ENCODE results near the gene VSTM5. TPM values are rescaled to one million over a fixed set of nuclear protein-coding genes. Genes with fewer than 3 reads are reported as not detected.

VSTM5 gene
- total RNA-seq, 4 donors from 2014 or later = 0.49 to 2.5 TPM; not detected in 2

DNA sequence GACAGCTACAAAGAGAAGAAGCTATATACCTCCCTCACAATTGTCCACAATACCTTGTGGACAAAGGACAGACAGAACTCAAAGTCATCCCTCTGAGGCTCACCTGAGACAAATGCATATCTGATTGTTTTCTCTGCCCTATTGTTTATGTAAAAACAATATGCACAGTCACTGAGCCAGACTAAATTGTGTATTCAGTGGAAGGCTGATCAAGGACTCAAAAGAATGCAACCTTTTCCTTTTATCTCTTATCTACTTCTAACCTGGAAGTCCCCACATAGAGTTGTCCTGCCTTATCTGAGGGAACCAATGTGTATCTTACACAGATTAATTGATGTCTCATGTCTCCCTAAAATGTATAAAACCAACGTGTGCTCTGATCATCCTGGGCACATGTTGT, 80.3 kb downstream of the VSTM5 start:
- no peak overlapping the region for H3K27ac ChIP-seq
- intact Hi-C loops (cut with DNase I; ENCODE audit: low total_unique reads) = no loop called here
- no peaks in the 10 kb centered on the region for H3K27me3 ChIP-seq
- H3K4me3 ChIP-seq = no peak overlapping the region
- H3K4me1 ChIP-seq = no peaks in the 10 kb centered on the region
- TF ChIP-seq, protein P1, sequence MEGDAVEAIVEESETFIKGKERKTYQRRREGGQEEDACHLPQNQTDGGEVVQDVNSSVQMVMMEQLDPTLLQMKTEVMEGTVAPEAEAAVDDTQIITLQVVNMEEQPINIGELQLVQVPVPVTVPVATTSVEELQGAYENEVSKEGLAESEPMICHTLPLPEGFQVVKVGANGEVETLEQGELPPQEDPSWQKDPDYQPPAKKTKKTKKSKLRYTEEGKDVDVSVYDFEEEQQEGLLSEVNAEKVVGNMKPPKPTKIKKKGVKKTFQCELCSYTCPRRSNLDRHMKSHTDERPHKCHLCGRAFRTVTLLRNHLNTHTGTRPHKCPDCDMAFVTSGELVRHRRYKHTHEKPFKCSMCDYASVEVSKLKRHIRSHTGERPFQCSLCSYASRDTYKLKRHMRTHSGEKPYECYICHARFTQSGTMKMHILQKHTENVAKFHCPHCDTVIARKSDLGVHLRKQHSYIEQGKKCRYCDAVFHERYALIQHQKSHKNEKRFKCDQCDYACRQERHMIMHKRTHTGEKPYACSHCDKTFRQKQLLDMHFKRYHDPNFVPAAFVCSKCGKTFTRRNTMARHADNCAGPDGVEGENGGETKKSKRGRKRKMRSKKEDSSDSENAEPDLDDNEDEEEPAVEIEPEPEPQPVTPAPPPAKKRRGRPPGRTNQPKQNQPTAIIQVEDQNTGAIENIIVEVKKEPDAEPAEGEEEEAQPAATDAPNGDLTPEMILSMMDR (IDR thresholded peaks at IDR 0.05) = no peak
- no peak for TF ChIP-seq POLR2A (IDR thresholded peaks at IDR 0.05)
- DNase-seq = no peak
- no peaks in the 10 kb centered on the region for H3K36me3 ChIP-seq
- no peaks in the 10 kb centered on the region for H3K9me3 ChIP-seq

Small RNA genes lying within 50 kb of the gene (small RNA-seq; reads per million reads assigned to genes)
- gene RF00019 = not detected

Other genes starting within 250 kb of the VSTM5 start
- gene CEP295, start 188.9 kb downstream of the VSTM5 start, total RNA-seq = 10 to 100 TPM in 3 of 4 donors, 1 to 10 TPM in 1; 6.9 to 55.3 (median 23.4) TPM
- 100 to 1,000 TPM in 3 of 4 donors, 10 to 100 TPM in 1; 46.1 to 431 (median 191) TPM for gene TAF1D, start 109.1 kb downstream of the VSTM5 start, total RNA-seq
- gene C11orf54, start 108.9 kb downstream of the VSTM5 start, total RNA-seq = 10 to 100 TPM; 13.3 to 57.2 (median 32.1) TPM
- gene MED17, start 66.3 kb downstream of the VSTM5 start, total RNA-seq = 10 to 100 TPM; 35.1 to 64.8 (median 56.4) TPM
- gene HEPHL1, start 170.7 kb upstream of the VSTM5 start, total RNA-seq = not detected

Data from uterus (tissue), 4 donors.